Fibroblast of skin of left biceps (primary cell): ENCODE results near the gene LHX2.

ENCODE experiments used
- DNase-seq, 2 experiments: peaks; one replicate each; pipeline ENCODE4 v3.0.0-alpha.2; 2013; ENCODE audit warnings: low read depth in 2 of 2

LHX2 gene

DNA sequence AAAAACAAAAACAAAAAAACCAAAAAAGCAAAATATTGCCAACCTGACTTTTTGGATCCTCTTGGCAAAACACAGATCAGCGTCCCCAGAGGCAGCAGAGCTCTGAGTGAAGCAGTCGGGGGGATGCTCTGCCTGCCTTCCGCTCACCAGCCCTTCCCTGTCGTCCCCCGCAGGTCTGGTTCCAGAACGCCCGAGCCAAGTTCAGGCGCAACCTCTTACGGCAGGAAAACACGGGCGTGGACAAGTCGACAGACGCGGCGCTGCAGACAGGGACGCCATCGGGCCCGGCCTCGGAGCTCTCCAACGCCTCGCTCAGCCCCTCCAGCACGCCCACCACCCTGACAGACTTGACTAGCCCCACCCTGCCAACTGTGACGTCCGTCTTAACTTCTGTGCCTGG is 20.7 kb downstream of the LHX2 start:
- no peak for DNase-seq

- no peak for DNase-seq
These were observed 21.8 kb downstream of the LHX2 start for GRCh38 chr9:124033348-124033747.

- DNase-seq = no peak
These were observed 22.4 kb downstream of the LHX2 start for GRCh38 chr9:124033967-124034366.

DNA sequence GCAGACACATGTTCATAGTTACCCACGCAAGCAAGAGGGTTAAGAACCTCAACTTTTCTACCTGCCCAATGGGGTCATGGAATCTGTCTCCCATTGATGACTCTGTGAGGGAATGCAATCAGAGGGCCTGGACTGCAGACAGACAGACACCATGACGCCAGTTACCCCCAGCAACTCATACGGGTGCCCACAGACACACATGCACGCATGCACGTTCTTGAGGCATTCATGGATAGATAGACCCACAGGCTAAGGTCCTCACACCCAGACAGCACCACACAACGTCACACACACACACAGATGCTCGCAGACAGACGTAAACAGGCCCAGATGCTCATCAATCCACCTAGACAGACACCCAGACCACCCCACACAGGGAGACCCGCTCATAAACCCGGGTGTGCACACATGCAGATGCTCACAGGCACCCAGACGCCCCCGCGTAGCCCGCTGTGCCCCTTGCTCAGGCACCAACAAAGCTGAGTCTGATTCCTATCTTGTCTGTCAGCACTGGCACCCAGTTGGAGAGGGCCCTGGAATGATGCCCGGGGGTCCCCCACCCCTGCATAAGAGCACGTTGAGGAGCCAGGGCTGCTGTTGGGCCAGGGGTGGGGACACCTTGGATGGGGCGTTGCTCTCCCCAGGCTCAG is 23.6 kb downstream of the LHX2 start:
- DNase-seq = no peak

- no peak for DNase-seq
These were observed 25.0 kb downstream of the LHX2 start for GRCh38 chr9:124036578-124036977.

GRCh38 chr9:124037790-124038189 is 26.2 kb downstream of the LHX2 start:
- DNase-seq = no peak

DNA sequence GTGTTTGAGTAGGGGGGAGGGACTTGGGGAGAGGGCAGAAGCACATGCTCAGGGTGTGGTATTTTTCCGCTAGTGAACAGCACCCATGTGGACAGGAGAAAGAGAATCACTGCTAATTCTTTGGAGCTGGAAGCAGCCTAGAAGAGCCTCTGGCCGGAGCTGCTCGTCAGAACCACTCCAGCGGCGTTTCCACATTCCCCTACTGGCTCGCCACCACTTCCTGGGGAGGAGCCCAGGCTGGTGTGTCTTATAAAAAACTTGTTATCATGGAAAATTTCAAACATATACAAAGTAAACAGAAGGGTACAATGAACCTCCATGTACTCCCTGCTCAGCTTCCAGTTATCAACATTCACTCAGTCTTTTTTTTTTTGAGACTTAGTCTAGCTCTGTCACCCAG is 26.7 kb downstream of the LHX2 start:
- DNase-seq = no peak

DNA sequence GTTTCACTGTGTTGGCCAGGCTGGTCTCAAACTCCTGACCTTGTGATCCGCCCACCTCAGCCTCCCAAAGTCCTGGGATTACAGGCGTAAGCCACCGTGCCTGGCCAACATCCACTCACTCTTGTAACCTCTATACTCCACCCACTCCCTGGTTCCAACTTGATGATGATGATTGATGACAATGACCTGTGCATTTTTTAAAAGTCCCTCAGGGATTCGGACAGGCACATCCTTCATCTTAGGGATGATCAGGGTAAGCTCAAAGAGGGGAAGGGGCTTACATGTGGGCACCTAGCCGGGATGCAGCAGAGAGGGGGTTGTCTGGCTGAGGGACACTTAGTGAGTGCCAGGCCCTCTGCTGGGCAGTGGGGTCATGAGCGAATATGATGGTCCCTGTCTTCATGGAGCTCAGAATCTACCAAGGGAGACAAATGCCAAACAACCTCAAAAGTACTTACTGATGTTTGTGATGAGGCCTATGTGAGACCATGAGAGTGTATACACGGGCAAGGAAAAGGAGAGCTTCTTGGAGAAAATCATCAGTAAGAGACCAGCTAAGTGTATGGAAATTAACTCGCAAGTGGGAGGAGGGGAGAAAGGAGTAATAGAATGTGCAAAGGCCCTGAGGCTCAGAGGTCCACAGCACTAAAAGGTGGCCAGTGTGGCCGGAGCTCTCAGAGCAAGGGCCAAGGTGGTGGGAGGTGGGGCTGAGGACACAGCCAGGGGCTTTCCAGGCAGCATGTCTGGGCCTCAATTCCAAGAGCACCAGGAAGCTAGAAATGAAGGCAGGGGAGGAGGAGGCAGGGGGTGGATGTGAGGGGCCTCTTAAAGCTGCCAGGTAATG is 27.4 kb downstream of the LHX2 start:
- no peak for DNase-seq

DNA sequence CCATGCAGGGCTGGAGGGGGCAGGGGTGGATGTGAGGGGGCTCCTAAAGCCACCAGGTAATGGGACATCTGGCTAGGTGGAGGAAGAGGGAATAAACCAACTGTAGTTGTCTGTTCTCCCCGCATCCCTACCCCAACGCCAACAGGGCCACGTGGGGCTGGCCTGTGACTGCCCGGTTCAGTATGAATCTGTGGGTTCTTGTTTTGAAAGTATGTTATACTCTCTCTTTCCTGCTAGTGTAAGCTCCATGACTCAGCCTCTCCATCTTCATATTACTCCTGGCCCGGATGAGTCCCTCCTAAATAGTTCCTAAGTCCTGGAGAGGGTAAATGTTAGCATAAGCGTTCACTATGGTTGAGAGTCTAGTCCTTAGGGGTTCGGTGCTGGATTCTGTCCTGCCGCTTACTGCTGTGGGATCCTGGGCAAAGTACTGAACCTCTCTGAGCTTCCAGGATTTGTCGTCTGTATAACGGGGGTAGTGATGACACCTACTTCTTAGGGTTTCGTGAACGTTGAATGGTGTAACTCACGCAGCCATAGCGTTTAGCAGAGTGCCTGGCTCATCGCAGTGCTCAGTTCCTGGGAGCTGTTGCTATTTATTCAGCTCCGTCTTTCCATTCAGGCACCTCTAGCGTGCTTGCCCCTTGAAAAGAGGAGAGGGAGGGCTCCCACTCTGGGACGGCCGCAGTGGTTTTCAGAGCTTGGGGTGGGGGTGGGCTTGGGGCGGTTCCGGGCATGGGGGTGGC is 28.8 kb downstream of the LHX2 start:
- no peak for DNase-seq

GRCh38 chr9:124040935-124041816 is 29.6 kb downstream of the LHX2 start:
- DNase-seq = no peak

- no peak for DNase-seq
These were observed 30.2 kb downstream of the LHX2 start for GRCh38 chr9:124041817-124042116.

DNA sequence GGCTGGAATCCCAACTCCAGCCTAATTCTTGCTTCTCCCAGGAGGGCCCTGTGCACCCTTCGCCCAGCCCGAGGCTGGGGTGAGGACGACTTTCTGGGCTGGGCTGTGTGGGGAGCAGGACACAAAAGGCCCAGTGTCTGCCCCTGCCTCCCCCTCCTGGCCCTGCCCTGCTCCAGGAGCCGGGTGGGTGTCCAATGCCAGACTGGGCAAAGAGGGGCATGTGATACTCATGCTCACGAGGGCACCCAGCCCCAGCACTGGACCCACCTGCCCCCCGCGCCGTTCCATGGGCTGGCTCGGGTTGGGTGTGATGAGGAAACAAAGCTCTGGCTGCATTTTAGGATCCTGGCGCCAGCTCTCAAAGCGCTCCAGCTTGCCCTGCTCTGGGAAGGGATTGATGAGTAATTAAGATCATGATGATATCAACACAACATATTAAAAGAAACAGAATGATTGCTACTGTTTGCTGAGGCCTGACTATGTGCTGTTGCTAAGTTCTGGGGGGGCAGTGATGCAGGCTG is 30.7 kb downstream of the LHX2 start:
- no peak for DNase-seq

DNA sequence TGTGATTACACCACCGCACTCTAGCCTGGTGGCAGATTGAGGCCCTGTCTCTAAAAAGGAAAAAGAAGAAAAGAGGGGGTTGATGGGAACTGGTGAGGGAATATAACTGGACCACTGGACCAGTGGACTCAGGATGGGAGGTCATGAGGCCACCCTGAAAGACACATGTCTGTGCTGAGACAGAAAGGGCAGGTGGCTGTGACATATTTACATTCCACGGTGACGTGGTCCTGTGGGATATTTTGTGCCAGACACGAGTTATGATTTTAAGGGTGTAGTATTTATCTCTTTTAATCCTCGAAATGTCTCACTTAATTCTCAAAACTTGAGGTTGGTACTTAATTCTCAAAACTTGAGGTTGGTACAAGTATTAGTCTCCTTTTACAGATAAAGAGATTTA is 32.9 kb downstream of the LHX2 start:
- DNase-seq = no peak

- no peak for DNase-seq
These were observed 33.7 kb downstream of the LHX2 start for GRCh38 chr9:124045076-124045829.

- no peak for DNase-seq
These were observed 34.2 kb downstream of the LHX2 start for GRCh38 chr9:124045830-124046177.

DNA sequence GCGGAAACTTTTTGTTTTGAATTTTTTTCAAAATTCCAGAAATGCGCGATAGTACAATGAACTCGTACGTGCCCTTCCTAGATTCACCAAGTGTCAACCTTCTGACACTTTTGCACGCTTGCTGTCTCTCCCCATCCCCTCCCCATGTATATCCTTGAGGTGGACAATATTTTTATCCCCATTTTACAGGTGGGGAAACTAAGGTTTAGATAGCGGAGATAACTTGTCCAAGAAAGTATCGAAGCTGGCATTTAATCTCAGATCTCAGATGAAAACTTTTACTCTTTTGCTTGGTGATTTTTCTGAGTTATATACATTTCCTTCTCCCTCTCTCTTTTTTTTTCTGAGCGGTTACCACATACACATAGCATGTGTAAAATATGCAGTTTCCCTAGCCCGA is 34.6 kb downstream of the LHX2 start:
- no peak for DNase-seq

DNA sequence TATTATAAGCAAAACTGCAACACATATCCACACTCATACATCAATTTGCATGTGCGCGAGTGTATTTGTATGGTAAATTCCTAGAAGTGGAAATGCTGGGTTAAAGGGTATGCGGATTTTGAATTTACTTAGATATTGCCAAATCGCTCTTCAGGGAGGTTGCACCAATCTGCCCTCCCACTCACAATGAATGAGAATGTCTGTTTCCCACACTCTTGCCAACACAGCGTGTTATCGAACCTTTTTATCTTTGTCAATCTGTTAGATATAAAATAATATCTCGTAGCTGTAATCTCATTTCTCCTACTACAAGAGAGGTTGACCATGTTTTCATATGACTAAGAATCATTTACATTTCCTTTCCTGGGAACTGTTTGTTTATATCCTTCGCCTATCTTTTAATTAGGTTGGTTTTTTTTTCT is 35.7 kb downstream of the LHX2 start:
- no peak for DNase-seq

GRCh38 chr9:124050955-124051354 is 39.4 kb downstream of the LHX2 start:
- DNase-seq = no peak

GRCh38 chr9:124052401-124052800 is 40.8 kb downstream of the LHX2 start:
- no peak for DNase-seq

DNA sequence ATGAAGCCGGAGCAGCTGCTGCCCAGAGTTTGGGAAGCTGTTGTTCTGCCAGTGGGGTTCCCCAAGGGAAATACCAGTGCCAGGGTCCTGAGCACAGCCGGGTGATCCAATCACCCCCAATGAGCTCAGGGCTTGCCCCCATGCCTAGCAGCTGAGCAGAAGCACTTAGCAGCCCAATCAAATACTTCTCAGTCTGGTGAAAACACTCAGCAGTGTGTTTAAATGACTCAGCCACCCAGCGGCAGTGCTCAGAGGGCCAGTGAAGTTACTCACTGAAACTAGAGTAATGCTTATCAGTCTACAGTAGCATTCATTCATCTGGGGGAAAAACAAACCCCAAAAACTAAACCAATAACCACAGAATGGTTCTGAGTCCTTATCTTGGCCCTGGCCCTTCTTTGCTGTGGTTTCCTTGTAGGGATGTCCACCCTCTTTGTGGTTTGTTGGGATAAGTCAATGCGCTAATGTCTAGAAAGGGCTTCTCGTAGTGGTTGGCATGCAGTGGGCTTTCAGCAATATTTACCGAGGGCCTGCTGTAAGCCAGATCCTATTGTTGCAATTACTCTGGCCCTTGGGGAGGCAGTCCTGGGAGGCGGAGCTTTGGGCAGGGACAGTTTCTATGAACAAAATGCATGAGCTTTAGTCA is 43.1 kb downstream of the LHX2 start:
- DNase-seq = peak; percentile 25 to 29
